Osteocyte (in vitro differentiated cells): ENCODE data around the gene SEPTIN2. TPM values are rescaled to one million over a fixed set of nuclear protein-coding genes. Genes with fewer than 3 reads are reported as not detected.
"Not testable (repeated sequence)": the region's sequence is repeated elsewhere in the genome, so short reads cannot be mapped to it uniquely, and the experiment has no call there.

Experiments used
- DNase-seq: peaks from one replicate; pipeline ENCODE4 v3.0.0; 2021; ENCODE audit warnings: mixed read lengths; ENCODE audit not compliant: unreplicated experiment; ENCODE audit errors: extremely low spot score
- H3K27ac Mint-ChIP-seq: one replicate; pipeline ENCODE4 v1.8.0; 2021; ENCODE audit warnings: mild to moderate bottlenecking, mixed read lengths; ENCODE audit not compliant: unreplicated experiment
- H3K27me3 Mint-ChIP-seq: one replicate; pipeline ENCODE4 v1.8.0; 2021; ENCODE audit warnings: mixed read lengths; ENCODE audit not compliant: unreplicated experiment
- H3K36me3 Mint-ChIP-seq: one replicate; pipeline ENCODE4 v1.8.0; 2021; ENCODE audit warnings: mixed read lengths; ENCODE audit not compliant: unreplicated experiment
- H3K4me1 Mint-ChIP-seq: one replicate; pipeline ENCODE4 v1.8.0; 2021; ENCODE audit warnings: mixed read lengths; ENCODE audit not compliant: unreplicated experiment
- H3K4me3 Mint-ChIP-seq: one replicate; pipeline ENCODE4 v1.8.0; 2021; ENCODE audit warnings: mild to moderate bottlenecking, moderate library complexity, mixed read lengths; ENCODE audit not compliant: unreplicated experiment
- H3K9me3 Mint-ChIP-seq: one replicate; pipeline ENCODE4 v1.8.0; 2021; ENCODE audit warnings: mixed read lengths; ENCODE audit not compliant: unreplicated experiment
- CTCF ChIP-seq: fragments of 200-600 bp; sonication (generic); IDR thresholded peaks from 2 replicates; pipeline ENCODE4 v1.5.0; 2021; ENCODE audit warnings: antibody characterized with exemption, mild to moderate bottlenecking, moderate library complexity
- total RNA-seq: library from RNA; stranded (reverse); gene quantifications from 2 replicates; pipeline ENCODE4 v1.2.1, GENCODE V29; 2021

Gene SEPTIN2
- total RNA-seq, 1 donor from 2014 or later, result 547 TPM

GRCh38 chr2:241291977-241292376 is 23.7 kb upstream of the SEPTIN2 start:
- H3K36me3 Mint-ChIP-seq, result peaks cover 13% of the 10 kb centered on the region
- H3K4me3 Mint-ChIP-seq, result no peak overlapping the region
- DNase-seq, result no peak
- no peak for TF ChIP-seq CTCF
- no peaks in the 10 kb centered on the region for H3K27me3 Mint-ChIP-seq
- peaks cover 3% of the 10 kb centered on the region for H3K9me3 Mint-ChIP-seq
- H3K4me1 Mint-ChIP-seq, result peaks cover 3% of the 10 kb centered on the region
- H3K27ac Mint-ChIP-seq, result no peak overlapping the region

GRCh38 chr2:241293378-241293797 is 22.3 kb upstream of the SEPTIN2 start:
- H3K27ac Mint-ChIP-seq, H3K4me3 Mint-ChIP-seq, H3K4me1 Mint-ChIP-seq, DNase-seq, H3K27me3 Mint-ChIP-seq, H3K9me3 Mint-ChIP-seq: not testable (repeated sequence)
- H3K36me3 Mint-ChIP-seq, result peaks cover 16% of the 10 kb centered on the region

GRCh38 chr2:241295326-241296095 is 20.2 kb upstream of the SEPTIN2 start:
- Mint-ChIP-seq H3K4me3 (no peak overlapping the region), H3K9me3 (peaks cover 3% of the 10 kb centered on the region)

GRCh38 chr2:241296767-241297166 is 19.0 kb upstream of the SEPTIN2 start:
- peaks cover 10% of the 10 kb centered on the region for H3K4me1 Mint-ChIP-seq
- no peak overlapping the region for H3K4me3 Mint-ChIP-seq
- H3K36me3 Mint-ChIP-seq, result peaks cover 13% of the 10 kb centered on the region
- no peak overlapping the region for H3K27ac Mint-ChIP-seq
- H3K27me3 Mint-ChIP-seq, result no peaks in the 10 kb centered on the region
- TF ChIP-seq CTCF, result no peak
- peaks cover 3% of the 10 kb centered on the region for H3K9me3 Mint-ChIP-seq
- no peak for DNase-seq

More at GRCh38 chr2:241295326-241296095, 20.2 kb upstream of the SEPTIN2 start:
- H3K36me3 Mint-ChIP-seq, result peaks cover 13% of the 10 kb centered on the region
- no peak overlapping the region for H3K27ac Mint-ChIP-seq
- no peak for TF ChIP-seq CTCF
- no peak for DNase-seq
- H3K4me1 Mint-ChIP-seq, result peaks cover 10% of the 10 kb centered on the region
- no peaks in the 10 kb centered on the region for H3K27me3 Mint-ChIP-seq

GRCh38 chr2:241298673-241299072 is 17.1 kb upstream of the SEPTIN2 start:
- no peak for TF ChIP-seq CTCF
- no peaks in the 10 kb centered on the region for H3K27me3 Mint-ChIP-seq
- H3K4me1 Mint-ChIP-seq, result peaks cover 7% of the 10 kb centered on the region
- peaks cover 3% of the 10 kb centered on the region for H3K9me3 Mint-ChIP-seq
- no peak for DNase-seq
- H3K36me3 Mint-ChIP-seq, result peaks cover 13% of the 10 kb centered on the region
- H3K27ac Mint-ChIP-seq, result no peak overlapping the region
- H3K4me3 Mint-ChIP-seq, result no peak overlapping the region
